ENCODE data around the gene SMURF2.
A peak's percentile ranks its signal among the peaks of the same experiment; 100 is the strongest.

The SMURF2 gene

DNA sequence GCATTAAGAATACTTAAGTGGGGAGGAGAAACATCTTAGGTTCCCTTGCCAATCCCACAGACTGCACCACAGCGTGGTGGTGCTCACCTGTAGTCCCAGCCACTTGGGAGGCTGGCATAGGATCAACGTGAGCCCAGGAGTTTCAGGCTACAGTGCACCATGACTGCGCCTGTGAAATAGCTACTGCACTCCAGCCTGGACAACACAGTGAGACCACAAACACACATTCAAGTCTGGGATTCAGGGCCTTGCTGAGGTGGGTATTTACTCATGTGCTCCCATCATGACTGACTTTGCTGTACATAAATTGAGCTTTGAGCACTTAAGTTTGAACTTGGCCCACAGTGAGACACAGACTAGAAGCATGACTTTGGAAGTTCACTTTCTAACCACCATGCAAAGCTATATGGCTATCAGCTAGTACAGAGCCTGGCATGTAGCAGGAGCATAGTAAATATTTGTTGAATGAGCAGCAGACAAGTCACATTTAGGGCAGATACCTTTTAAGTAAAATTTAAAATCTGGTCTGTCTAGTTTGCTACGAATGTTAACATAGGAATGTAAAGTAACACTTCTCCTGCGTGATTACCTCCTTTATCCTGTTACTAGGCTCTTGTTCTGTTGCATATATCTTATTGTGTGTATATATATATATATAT, 121.9 kb downstream of the SMURF2 start:
- no peak for DNase-seq

DNA sequence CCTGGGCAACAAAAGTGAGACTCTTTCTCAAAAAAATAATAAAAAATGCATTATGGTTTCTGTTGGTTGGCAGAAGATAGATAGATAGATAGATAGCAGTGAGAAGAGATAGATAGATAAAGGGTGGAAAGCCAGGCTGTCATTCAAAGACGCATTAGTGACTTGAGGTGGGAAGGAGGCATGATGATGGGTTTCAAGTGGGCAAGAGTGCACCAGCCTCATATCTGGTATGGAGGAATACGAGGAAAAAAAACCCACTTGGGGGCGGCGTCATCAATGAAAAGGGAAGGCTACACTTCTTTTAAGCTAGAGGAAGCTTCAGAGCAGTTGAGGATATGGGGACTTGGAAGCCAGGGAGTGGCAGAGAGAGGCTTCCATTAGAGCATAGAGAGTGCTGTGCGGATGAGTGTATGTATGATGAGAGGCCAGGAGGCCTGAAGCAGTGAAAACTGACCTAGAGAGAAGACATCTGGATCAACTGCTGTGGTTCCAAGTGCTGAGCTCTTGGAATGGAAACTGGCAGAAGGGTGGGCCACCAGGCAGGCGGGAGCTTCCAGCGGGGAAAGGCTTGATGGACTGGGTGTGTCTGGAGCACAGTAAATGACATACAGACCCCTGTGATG, 123.5 kb downstream of the SMURF2 start:
- DNase-seq, result no peak

DNA sequence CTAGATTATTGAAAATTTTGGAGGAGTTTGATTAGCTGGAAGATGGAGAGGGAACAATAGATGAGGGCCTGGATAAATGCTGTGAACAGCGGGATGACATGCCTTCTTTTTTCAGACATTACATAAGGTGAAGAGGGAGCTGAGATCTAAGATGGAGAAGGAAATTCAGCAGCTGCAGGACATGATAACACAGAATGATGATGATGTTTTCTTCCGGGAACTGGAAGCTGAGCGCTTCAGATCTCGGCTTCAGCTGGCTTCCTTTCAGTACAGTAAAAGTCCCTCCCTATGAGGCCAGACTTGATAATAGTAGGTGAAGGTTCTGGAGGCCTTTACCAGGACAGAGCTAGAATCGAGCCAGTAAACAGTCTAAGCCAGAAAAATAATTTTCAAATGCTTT, 124.6 kb downstream of the SMURF2 start:
- no peak for DNase-seq

DNA sequence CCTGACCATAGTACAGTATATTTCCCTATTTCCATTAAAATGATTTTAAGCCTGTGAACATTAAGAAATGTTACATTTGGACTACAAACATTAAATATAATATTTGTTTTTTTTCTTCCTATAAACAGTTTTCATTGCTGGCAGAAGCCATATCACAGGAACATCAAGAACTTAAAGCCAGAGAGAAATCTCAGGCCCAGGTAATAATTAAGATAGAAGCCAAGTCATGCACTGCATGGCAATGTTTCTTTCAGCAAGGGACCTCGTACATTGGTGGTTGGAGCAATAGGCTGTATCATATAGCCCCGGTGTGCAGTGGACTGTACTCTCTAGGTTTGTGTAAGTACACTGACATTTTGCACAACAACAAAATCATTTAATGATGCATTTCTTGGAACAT, 125.2 kb downstream of the SMURF2 start:
- DNase-seq, result no peak

DNA sequence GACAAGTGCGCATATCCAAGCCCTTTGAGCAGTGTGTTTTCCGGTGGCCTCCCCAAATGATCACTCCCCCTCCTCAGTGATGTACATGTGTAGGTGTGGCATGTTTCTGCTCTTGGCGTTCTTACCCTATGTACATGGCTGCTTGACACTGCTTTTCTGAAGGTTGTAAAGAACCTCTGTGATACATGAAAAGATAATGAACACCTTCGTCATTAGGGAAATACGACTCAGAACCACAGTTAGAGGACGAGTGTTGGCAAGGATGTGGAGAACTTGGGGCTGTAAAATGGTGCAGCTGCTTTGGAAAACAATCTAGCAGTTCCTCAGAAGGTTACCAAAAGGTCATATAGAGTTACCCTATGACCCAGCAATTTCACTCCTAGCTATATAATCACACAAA, 126.8 kb downstream of the SMURF2 start:
- no peak for DNase-seq

DNA sequence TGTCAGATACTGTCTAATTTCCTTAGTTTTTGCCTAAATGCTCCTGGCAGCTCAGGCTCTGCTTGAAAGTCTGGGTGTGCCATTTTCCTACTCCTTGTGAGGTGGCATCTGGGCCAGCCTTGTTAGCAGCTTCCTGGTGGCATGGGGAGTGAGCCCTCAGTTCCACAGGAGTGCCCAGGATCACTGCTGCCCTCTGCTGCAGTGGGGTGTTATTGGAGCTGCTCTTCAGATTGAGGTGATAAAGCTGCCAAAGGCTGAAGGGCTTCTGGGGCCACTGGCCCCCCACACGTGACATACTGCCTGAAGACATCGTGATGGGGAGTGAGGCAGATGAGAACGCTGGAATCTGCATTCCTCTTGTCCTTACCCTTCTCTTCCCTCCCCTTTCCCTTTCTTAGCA, 127.9 kb downstream of the SMURF2 start:
- no peak for DNase-seq

DNA sequence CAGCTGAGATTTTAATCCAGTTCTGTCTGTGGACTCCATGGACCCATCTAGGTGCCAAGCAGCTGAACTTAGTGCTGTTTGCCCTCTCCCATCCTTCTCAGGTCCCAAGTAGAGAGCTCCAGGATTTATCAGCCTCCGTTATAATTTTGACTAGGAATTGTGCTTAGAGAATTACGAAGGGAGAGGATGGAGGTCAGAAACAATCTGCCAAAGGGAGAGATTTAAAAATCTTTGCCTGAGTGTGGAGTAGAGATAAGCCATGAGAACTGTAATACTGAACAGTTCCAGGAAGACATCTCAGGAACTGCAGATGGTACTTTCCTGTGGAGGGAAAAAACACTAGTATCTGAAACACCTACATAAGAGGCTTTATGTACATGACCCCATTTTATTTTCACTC, 128.3 kb downstream of the SMURF2 start:
- no peak for DNase-seq

DNA sequence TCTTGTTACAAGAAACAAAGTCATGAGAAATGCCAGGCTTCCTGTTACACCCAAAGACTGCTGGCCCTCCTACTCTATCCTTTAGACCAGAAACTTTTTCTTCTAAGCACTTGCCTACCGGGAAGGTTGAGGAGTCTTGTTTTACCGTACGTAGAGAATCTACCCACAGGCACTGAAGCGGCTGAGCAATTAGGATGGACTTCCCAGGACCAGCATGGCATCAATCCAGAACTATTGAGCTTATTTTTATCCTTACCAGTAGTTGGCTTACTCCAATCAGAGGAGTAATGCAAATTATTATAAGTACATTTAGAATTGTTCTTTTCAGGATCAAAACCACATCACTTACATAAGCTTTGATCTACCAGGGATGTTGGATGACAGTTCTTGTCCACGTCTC, 129.7 kb downstream of the SMURF2 start:
- DNase-seq, result no peak

DNA sequence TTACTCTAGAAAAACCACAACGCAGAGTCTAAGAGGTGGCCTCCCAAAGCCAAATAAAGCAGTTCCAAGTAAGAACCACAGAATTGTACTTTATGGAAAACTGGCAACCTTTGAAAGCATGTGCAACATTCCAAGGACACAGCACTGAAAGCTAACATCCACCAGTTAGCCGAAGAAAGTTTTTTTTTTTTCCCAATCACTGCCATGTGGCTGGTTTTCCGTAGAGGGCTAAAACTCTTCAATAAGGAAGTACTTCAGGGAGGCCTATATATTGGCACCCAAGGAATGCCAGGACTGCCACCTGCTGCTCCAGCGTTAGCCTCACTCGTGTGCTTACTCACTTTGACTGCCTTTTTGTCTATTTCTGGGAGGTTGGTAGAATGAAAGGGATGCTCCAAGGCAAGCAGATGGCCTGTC, 130.1 kb downstream of the SMURF2 start:
- no peak for DNase-seq

DNA sequence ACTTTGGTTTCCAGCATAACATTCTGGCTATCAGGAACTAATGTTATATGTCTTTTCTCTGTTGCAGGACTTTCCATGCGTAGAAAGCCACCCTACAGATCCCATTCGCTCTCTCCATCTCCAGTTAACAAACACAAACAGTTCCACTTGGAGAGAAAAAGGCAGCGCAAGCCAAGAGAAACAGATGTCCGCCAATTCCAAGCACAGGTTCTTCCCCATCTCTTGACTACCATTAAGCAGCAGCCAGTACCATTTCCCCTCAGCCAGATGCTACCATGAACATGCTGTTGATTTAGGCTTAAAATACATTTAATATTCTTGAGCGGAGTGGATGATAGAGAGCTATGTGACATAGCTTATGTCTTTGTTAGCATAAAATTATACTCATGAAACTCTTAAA, 132.9 kb downstream of the SMURF2 start:
- DNase-seq, result no peak

DNA sequence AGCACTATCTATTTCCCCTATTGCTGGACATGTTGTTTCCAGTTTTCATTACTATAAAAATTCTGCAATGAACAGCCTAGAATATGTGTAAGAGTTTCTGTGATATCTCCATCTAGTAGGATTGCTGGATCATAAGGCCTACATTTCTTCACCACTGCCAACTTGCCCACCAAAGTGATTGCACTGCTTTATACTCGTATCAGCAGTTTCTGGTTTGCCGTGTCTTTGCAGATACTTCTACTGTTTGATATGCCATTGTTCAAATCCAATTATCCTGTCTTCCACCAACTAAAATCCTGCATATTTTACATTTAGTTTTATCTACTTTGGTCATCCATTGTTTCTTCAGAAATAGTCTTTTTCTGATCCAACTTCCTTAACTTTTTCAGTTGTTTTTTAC, 134.2 kb downstream of the SMURF2 start:
- no peak for DNase-seq

DNA sequence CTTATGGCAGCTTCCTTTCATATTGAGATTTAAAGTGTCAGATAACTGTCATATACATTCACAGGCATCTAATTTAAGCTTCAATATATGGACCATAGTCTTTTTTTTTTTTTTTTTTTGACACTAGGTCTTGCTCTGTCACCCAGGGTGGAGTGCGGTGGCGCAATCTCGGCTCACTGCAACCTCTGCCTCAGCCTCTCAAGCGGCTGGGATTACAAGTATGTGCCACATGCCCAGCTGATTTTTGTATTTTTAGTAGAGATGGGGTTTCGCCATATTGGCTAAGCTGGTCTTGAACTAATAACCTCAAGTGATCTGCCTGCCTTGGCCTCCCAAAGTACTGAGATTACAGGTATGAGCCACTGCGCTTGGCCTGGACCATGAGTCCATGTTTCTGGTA, 141.7 kb downstream of the SMURF2 start:
- DNase-seq, result no peak

DNA sequence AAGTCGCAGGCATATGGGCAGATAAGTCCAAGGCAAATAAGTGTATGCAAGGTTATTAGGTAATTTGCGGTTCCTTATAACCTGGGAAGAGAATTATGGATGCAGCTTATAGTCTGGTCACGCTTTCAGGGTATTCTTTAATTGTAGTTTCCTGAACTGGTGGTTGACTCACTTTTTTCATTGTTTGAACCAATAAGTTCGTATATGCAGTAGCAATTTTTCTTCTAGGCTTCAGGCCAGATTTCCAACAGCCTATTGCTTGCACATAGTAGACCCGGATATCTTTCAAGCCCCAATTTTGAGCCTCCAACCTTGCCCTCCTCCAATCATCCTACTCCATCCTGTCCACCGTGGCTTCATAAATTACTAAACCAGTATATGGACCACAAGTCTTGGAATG, 142.5 kb downstream of the SMURF2 start:
- no peak for DNase-seq

DNA sequence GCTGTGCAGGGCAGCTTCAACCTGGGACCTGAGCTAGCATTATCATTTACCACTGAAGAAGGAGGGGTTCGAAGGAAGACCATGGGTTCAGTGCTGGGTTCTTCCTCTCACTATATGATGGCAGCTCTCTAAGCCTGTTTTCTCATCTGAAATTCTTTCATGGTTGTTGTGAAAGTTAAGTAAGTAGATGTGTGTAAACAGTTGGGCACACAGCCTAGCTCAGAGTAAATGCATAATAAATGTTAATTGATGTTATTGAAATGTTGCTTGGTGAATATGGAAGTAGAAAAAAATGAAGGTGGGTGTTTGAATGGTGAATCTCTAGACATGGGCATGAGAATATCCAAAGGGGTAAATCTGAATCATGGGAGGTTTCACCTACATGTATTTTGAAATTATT, 146.3 kb downstream of the SMURF2 start:
- DNase-seq, result no peak

DNA sequence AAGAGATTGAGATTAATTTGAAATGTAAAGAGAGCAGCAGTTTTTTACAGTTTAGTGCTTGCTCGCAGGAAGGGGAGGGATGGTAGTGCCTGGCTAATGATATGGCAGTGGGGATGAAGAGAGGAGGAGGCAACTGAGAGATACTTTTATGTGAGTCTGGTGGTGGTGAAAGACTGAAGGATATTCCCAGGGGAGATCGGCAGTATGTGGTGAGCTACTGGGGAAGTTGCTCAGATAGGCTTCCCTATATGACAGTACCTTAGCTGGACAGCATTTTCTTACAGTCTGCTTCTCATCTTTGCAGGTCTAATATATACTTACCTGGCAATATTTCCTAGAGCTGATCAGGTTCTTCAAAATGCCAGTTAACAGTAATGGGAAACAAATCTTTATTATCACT, 146.7 kb downstream of the SMURF2 start:
- no peak for DNase-seq

DNA sequence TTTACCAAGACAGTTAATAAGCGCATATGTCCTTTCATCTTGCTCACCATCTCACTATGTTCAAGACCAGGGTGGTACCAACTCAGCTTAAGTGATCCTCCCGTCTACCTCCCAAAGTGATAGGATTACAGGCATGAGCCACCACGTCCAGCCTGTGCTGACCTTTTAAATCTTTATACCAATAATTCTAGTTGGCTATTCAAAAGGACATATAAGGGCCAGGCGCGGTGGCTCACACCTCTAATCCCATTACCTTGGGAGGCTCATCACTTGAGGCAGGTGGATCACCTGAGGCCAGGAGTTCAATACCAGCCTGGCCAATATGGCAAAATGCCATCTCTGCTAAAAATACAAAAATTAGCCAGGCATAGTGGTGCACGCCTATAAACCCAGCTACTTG, 152.9 kb downstream of the SMURF2 start:
- no peak for DNase-seq

DNA sequence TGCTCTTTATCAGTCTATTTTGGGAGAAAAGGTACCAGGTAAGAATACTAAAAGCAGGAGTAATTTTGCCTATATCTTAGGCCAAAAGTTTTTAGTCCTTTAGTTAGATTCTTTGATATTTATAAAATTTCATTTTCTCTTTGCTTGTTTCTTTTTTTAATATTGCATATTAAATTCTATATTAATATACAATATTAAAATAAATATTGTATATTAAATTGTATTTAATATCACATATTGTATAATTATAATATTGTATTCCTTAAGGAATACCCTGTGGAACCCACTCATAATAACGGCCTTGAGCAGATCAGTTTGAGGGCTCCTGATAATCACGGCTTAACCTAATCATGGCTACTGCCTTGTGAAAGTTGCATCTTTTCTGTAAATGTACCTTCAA, 153.4 kb downstream of the SMURF2 start:
- DNase-seq, result no peak

DNA sequence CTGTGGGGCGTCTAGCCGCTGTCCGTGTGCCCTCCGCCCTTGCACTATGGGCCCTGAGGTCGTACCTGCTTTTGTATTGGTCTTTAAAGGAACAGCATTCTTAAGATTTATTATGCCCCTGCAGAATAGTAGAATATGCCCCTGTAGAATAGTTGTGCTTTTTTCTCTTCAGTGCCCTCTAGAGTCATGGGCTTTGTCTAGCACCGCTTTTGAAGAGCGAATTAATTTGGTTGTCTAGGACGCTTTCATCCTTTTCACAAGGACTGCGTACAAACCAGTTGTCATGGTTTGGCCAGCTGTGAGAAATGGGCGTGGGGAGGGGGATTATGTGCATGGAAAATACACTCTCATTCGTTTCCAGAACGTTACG, 154.7 kb downstream of the SMURF2 start:
- peak in 16 of 56 donors; percentile 7 to 61 (median 46) for DNase-seq

DNA sequence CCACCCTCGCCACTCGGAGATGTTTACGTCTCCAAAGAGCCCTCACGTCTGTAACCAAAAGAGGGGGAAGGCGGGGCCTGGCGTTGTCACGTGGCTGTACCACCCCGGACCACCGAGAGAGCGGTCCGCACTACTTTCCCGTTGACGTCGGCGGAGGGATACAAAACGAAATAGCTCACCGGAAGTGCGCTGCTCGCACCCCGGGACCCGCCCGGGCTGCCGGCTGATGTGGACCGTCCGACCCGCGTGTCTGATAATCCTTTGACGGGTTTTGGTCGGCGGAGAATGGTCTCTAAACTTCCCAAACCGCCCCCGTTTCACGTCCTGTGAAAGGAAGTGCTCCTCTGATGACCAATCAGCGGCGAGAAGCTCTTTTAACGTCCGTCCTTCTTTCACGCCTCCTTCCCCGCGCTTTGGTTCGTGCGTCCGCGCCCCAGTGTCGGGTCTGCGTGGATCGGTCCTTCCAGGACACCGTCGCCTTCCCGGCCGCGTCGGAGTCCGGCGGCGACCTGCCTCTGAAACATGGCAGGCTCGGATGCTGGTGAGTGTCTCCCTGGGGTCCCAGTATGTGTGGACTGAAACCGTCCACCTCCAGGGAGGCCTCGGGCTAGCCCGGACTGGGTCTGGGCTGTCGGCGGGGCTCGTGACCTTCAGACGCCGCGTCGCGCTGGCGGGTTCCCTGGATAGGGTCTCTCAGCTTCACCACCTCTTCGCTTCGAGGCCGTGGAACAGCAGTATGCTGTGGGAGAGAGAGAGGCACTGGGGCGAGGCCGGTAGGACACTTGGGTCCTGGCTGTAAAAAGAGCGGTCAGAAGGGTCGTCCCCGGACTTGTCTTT, 155.3 kb downstream of the SMURF2 start, which contains the start of gene CEP95:
CEP95 (plus strand) TSS at position 402 of the 837 bp plus-strand sequence; CDS start at position 523, 121 bp downstream.
- DNase-seq, result peak; percentile 86 to 100 (median 97)

DNA sequence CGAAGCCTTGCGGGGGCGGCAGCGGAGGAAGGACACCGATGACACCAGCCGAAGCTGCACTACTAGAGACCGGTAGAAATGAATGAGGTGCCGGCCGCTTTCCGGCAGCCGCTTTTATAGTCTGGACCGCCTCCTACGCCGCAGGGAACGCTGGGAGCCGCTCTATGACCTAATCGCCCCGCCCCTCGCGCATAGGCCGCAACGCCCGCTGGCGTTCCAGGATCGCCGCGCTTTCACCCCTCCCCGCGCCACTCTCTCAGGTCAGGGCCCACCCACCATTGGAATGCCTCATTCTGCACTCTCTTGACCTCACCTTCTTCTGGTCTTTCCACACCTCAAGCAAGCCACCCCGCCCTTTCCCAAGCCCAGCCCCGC, 155.9 kb downstream of the SMURF2 start, which contains the start of gene DDX5:
DDX5 (minus strand) TSS at position 89 of the 375 bp plus-strand sequence. CDS start 170 bp downstream, outside the sequence.
- peak; percentile 86 to 100 (median 96) for DNase-seq

DNA sequence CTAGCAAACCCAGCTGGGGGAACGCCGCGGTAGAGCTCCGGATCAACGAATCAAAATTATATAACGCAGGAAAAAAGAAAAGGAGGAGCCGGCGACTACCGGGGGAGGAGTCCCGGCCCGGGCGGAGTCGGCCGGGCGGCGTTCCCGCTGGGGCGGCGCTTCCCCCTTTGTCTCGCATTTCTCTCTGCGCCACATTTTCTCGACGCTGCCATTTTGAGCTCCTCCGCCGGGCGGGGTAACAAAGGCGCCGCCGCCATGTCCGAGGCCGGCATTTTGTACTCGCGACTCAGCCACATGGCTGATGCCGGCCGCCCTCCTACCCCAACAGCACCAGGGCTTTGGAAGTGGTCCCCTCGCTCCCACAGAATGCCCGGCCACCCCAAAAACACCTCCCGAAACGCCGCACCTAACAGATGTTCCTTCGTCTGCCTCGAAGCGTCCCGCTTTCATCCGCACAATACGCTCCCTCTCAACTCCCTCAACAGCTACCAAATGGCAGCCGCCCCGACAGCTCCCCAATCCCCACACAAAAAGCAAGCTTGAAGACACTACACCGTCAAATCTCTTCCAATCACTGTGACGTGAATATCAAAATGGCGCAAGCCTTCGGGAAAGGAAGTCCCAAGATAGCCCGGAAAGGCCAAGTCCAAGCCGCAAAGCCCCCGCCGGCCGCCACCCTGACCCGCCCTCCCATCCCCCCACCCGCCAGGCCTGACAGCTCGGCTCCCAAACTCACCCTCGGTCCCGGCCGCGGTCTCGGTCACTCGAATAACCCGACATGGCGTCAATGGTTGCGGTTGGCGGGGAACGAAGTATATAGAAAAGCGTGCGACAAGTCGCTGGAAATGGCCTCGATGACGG, 156.5 kb downstream of the SMURF2 start:
- DNase-seq, result peak; percentile 22 to 91 (median 77)
